ENCODE data around the gene MZF1.

- TF ChIP-seq ZBTB7A (IDR thresholded peaks at IDR 0.05; ENCODE audit: low read depth): no peak
- no peak for TF ChIP-seq REST (IDR thresholded peaks at IDR 0.05; ENCODE audit: low read depth)
- no peak for TF ChIP-seq EGR1 (IDR thresholded peaks at IDR 0.05)
- TF ChIP-seq MAX (IDR thresholded peaks at IDR 0.05): no peak
- TF ChIP-seq CEBPB (IDR thresholded peaks at IDR 0.05): no peak
- no peak for TF ChIP-seq RAD21 (IDR thresholded peaks at IDR 0.05; ENCODE audit: low read depth)
- TF ChIP-seq EP300 (IDR thresholded peaks at IDR 0.05; ENCODE audit: borderline replicate concordance): no peak
- TF ChIP-seq TAF1 (IDR thresholded peaks at IDR 0.05; ENCODE audit: low read depth): no peak
- no peak for TF ChIP-seq TCF12 (IDR thresholded peaks at IDR 0.05; ENCODE audit: low read depth)
- TF ChIP-seq YY1 (IDR thresholded peaks at IDR 0.05; ENCODE audit: low read depth): no peak
- TF ChIP-seq USF1 (IDR thresholded peaks at IDR 0.05): no peak
- TF ChIP-seq NFIC (IDR thresholded peaks at IDR 0.05): no peak
- no peak for TF ChIP-seq FOXM1 (IDR thresholded peaks at IDR 0.05; ENCODE audit: borderline replicate concordance, low read depth)
- TF ChIP-seq CREB1 (IDR thresholded peaks at IDR 0.05; ENCODE audit: low read depth): no peak
These were observed 9.3 kb downstream of the MZF1 start for GRCh38 chr19:58563823-58564222.

All from Ishikawa (cell line).